Neural cell (in vitro differentiated cells): ENCODE data around the gene USP10. TPM values are rescaled to one million over a fixed set of nuclear protein-coding genes. Genes with fewer than 3 reads are reported as not detected.

Experiments
- H2AFZ ChIP-seq: fragments of 200-600, 300-800 bp; sonication (generic), shearing (Covaris generic); 2 replicates; pipeline ENCODE4 v1.6.0; 2014; ENCODE audit warnings: low read depth, mild to moderate bottlenecking, antibody characterized with exemption, low read length, moderate library complexity
- H3F3A ChIP-seq: fragments of 200-600 bp; shearing (Covaris generic); 2 replicates; pipeline ENCODE4 v1.6.1; 2016; ENCODE audit warnings: mild to moderate bottlenecking, moderate library complexity, mixed read lengths, antibody characterized with exemption, low read length; ENCODE audit not compliant: insufficient read depth, poor library complexity, severe bottlenecking
- H3K27ac ChIP-seq: fragments of 200-600, 300-800 bp; sonication (generic), shearing (Covaris generic); 2 replicates; pipeline ENCODE4 v1.5.1; 2014; ENCODE audit warnings: mild to moderate bottlenecking, low read length, moderate library complexity
- H3K27me3 ChIP-seq: fragments of 300-800, 200-600 bp; sonication (generic), shearing (Covaris generic); 2 replicates; pipeline ENCODE4 v1.6.0; 2014; ENCODE audit warnings: mild to moderate bottlenecking, low read depth, low read length, moderate library complexity; ENCODE audit not compliant: insufficient read depth
- H3K36me3 ChIP-seq: fragments of 300-800, 200-600 bp; sonication (generic), shearing (Covaris generic); 2 replicates; pipeline ENCODE4 v1.5.1; 2014; ENCODE audit warnings: mild to moderate bottlenecking, antibody characterized with exemption, low read length, moderate library complexity; ENCODE audit not compliant: insufficient read depth
- H3K4me2 ChIP-seq: fragments of 300-800, 200-600 bp; sonication (generic), shearing (Covaris generic); 2 replicates; pipeline ENCODE4 v1.6.0; 2014; ENCODE audit warnings: mild to moderate bottlenecking, low read length
- H3K4me3 ChIP-seq: fragments of 300-800, 200-600 bp; sonication (generic), shearing (Covaris generic); 2 replicates; pipeline ENCODE4 v1.5.1; 2014; ENCODE audit warnings: mild to moderate bottlenecking, low read length, moderate library complexity
- H3K79me2 ChIP-seq: fragments of 200-600 bp; shearing (Covaris generic); replicated peaks from 2 replicates; pipeline ENCODE4 v1.6.0; 2014; ENCODE audit warnings: mild to moderate bottlenecking, low read length, moderate library complexity; ENCODE audit not compliant: insufficient read depth
- H3K9ac ChIP-seq: fragments of 300-800, 200-600 bp; sonication (generic), shearing (Covaris generic); 2 replicates; pipeline ENCODE4 v1.6.1; 2016; ENCODE audit warnings: mild to moderate bottlenecking, low read length, mixed read lengths
- H3K9me2 ChIP-seq: fragments of 200-600 bp; shearing (Covaris generic); 2 replicates; pipeline ENCODE4 v1.6.1; 2016; ENCODE audit warnings: mild to moderate bottlenecking, low read length, mixed read lengths; ENCODE audit not compliant: insufficient read depth
- H3K9me3 ChIP-seq: fragments of 200-600, 300-800 bp; sonication (generic), shearing (Covaris generic); 2 replicates; pipeline ENCODE4 v1.6.1; 2016; ENCODE audit warnings: mild to moderate bottlenecking, mixed run types, low read length, moderate library complexity, mixed read lengths
- H4K20me1 ChIP-seq: fragments of 200-600 bp; shearing (Covaris generic); 2 replicates; pipeline ENCODE4 v1.6.1; 2016; ENCODE audit warnings: mild to moderate bottlenecking, mixed run types; ENCODE audit not compliant: insufficient read depth
- EP300 ChIP-seq: fragments of 450-650 bp; conservative IDR thresholded peaks from 2 replicates; pipeline ENCODE4 v1.6.1; 2014; ENCODE audit warnings: antibody characterized with exemption, mild to moderate bottlenecking, moderate library complexity; ENCODE audit not compliant: poor library complexity, severe bottlenecking
- EZH2 ChIP-seq: fragments of 200-600, 300-800 bp; shearing (Covaris generic), sonication (generic); IDR thresholded peaks from 2 replicates; pipeline ENCODE4 v1.6.1; 2014; ENCODE audit warnings: antibody characterized with exemption, low read length, borderline replicate concordance, mild to moderate bottlenecking; ENCODE audit not compliant: insufficient read depth, poor library complexity, severe bottlenecking
- MXI1 ChIP-seq: fragments of 450-650 bp; conservative IDR thresholded peaks from 2 replicates; pipeline ENCODE4 v1.6.1; 2014; ENCODE audit warnings: antibody characterized with exemption, mild to moderate bottlenecking; ENCODE audit not compliant: poor library complexity, severe bottlenecking
- POLR2AphosphoS5 ChIP-seq: IDR thresholded peaks from 2 replicates; pipeline ENCODE4 v1.6.1; 2012
- RAD21 ChIP-seq: fragments of 450-650 bp; conservative IDR thresholded peaks from 2 replicates; pipeline ENCODE4 v1.6.1; 2014; ENCODE audit warnings: antibody characterized with exemption, mild to moderate bottlenecking, moderate library complexity
- REST ChIP-seq: IDR thresholded peaks from 2 replicates; pipeline ENCODE4 v1.6.1; 2012; ENCODE audit warnings: borderline replicate concordance
- SMC3 ChIP-seq: fragments of 450-650 bp; conservative IDR thresholded peaks from 2 replicates; pipeline ENCODE4 v1.6.1; 2014; ENCODE audit warnings: antibody characterized with exemption, mild to moderate bottlenecking, moderate library complexity; ENCODE audit not compliant: poor library complexity
- TAF1 ChIP-seq: IDR thresholded peaks from 2 replicates; pipeline ENCODE4 v1.6.1; 2012; ENCODE audit warnings: low read depth
- polyA plus RNA-seq: library from polyadenylated mRNA; depleted of rRNA; stranded (reverse); fragments of >200 nt; gene quantifications from 2 replicates; pipeline ENCODE4 v1.2.3, GENCODE V29; 2014
- TF ChIP-seq, protein P1 (sequence below): fragments of 450-650 bp; IDR thresholded peaks from 2 replicates; pipeline ENCODE4 v1.5.1; 2014; ENCODE audit warnings: antibody characterized with exemption, mild to moderate bottlenecking, moderate library complexity; ENCODE audit not compliant: poor library complexity, severe bottlenecking

Gene USP10
- polyA plus RNA-seq, 1 donor from 2014 or later, result 48.9 TPM

GRCh38 chr16:84673561-84673960, 26.2 kb upstream of the USP10 start:
- Histone ChIP-seq H3K4me2 (no peak overlapping the region), H4K20me1 (no peaks in the 10 kb centered on the region), H2AFZ (no peak overlapping the region), H3K27me3 (peaks cover 3% of the 10 kb centered on the region), H3K9me3 (no peaks in the 10 kb centered on the region), H3F3A (no peaks in the 10 kb centered on the region), H3K36me3 (no peaks in the 10 kb centered on the region), H3K79me2 (no peaks in the 10 kb centered on the region), H3K4me3 (no peak overlapping the region), H3K27ac (no peak overlapping the region), H3K9ac (no peak overlapping the region), H3K9me2 (no peaks in the 10 kb centered on the region)
- TF ChIP-seq, protein P1, sequence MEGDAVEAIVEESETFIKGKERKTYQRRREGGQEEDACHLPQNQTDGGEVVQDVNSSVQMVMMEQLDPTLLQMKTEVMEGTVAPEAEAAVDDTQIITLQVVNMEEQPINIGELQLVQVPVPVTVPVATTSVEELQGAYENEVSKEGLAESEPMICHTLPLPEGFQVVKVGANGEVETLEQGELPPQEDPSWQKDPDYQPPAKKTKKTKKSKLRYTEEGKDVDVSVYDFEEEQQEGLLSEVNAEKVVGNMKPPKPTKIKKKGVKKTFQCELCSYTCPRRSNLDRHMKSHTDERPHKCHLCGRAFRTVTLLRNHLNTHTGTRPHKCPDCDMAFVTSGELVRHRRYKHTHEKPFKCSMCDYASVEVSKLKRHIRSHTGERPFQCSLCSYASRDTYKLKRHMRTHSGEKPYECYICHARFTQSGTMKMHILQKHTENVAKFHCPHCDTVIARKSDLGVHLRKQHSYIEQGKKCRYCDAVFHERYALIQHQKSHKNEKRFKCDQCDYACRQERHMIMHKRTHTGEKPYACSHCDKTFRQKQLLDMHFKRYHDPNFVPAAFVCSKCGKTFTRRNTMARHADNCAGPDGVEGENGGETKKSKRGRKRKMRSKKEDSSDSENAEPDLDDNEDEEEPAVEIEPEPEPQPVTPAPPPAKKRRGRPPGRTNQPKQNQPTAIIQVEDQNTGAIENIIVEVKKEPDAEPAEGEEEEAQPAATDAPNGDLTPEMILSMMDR, result no peak
- no peak for TF ChIP-seq MXI1
- TF ChIP-seq RAD21, result no peak
- no peak for TF ChIP-seq EP300
- no peak for TF ChIP-seq REST
- TF ChIP-seq SMC3, result no peak

GRCh38 chr16:84675423-84675822, 24.4 kb upstream of the USP10 start:
- H3F3A ChIP-seq, result no peaks in the 10 kb centered on the region
- no peak overlapping the region for H3K4me2 ChIP-seq
- H3K9ac ChIP-seq, result no peak overlapping the region
- H3K27ac ChIP-seq, result no peak overlapping the region
- H3K4me3 ChIP-seq, result no peak overlapping the region
- no peaks in the 10 kb centered on the region for H3K79me2 ChIP-seq
- H4K20me1 ChIP-seq, result no peaks in the 10 kb centered on the region
- H3K27me3 ChIP-seq, result peaks cover 3% of the 10 kb centered on the region
- H3K36me3 ChIP-seq, result no peaks in the 10 kb centered on the region
- H3K9me3 ChIP-seq, result no peaks in the 10 kb centered on the region
- no peaks in the 10 kb centered on the region for H3K9me2 ChIP-seq
- no peak for TF ChIP-seq SMC3
- TF ChIP-seq EP300, result no peak
- no peak for TF ChIP-seq MXI1
- TF ChIP-seq RAD21, result no peak
- no peak for TF ChIP-seq POLR2AphosphoS5
- no peak for TF ChIP-seq TAF1
- TF ChIP-seq, protein P1, result no peak
- no peak for TF ChIP-seq EZH2
- TF ChIP-seq REST, result no peak
- H2AFZ ChIP-seq, result peak overlapping the region; percentile 21
